ENCODE data around the gene ZNF280A. TPM values are rescaled to one million over a fixed set of nuclear protein-coding genes. Genes with fewer than 3 reads are reported as not detected.

The ZNF280A gene
- total RNA-seq, 1 experiment from 2014 or later: 0.22 TPM

- no peak for TF ChIP-seq HMGXB4 (CRISPR knock-in tag; IDR thresholded peaks at IDR 0.05)
- TF ChIP-seq KAT7 (CRISPR knock-in tag; IDR thresholded peaks at IDR 0.05; ENCODE audit: borderline replicate concordance): no peak
- no peak for TF ChIP-seq E2F5 (CRISPR knock-in tag; IDR thresholded peaks at IDR 0.05)
- TF ChIP-seq AFF4 (CRISPR knock-in tag; IDR thresholded peaks at IDR 0.05; ENCODE audit: borderline replicate concordance): no peak
- TF ChIP-seq ZNF396 (CRISPR knock-in tag; IDR thresholded peaks at IDR 0.05; ENCODE audit: borderline replicate concordance): no peak
- TF ChIP-seq PRRX2 (CRISPR knock-in tag; IDR thresholded peaks at IDR 0.05): no peak
These were observed 31.3 kb downstream of the ZNF280A start (continued) for GRCh38 chr22:22488736-22489135.

GRCh38 chr22:22487869-22488597 is 32.0 kb downstream of the ZNF280A start:
- no peak for DNase-seq (ENCODE audit: low spot score)
- H3K36me3 Mint-ChIP-seq: peaks cover 47% of the 10 kb centered on the region
- CTCF ChIA-PET: interaction anchor here (1.4 kb wide), 1 partner anchor 88 kb away, joined by 6 read pairs; no protein-coding TSS in a partner anchor
- H3K4me3 Mint-ChIP-seq: no peak overlapping the region
- H3K9me3 Mint-ChIP-seq: no peaks in the 10 kb centered on the region
- peaks cover 5% of the 10 kb centered on the region for H3K4me1 Mint-ChIP-seq
- H3K27me3 Mint-ChIP-seq (ENCODE audit: low read depth): peaks cover 39% of the 10 kb centered on the region
- no peak overlapping the region for H3K27ac Mint-ChIP-seq
- POLR2A ChIA-PET: no interaction called here
- ATAC-seq: no peak
- no peak for TF ChIP-seq CREM (CRISPR knock-in tag; IDR thresholded peaks at IDR 0.05)
- TF ChIP-seq, protein P1, sequence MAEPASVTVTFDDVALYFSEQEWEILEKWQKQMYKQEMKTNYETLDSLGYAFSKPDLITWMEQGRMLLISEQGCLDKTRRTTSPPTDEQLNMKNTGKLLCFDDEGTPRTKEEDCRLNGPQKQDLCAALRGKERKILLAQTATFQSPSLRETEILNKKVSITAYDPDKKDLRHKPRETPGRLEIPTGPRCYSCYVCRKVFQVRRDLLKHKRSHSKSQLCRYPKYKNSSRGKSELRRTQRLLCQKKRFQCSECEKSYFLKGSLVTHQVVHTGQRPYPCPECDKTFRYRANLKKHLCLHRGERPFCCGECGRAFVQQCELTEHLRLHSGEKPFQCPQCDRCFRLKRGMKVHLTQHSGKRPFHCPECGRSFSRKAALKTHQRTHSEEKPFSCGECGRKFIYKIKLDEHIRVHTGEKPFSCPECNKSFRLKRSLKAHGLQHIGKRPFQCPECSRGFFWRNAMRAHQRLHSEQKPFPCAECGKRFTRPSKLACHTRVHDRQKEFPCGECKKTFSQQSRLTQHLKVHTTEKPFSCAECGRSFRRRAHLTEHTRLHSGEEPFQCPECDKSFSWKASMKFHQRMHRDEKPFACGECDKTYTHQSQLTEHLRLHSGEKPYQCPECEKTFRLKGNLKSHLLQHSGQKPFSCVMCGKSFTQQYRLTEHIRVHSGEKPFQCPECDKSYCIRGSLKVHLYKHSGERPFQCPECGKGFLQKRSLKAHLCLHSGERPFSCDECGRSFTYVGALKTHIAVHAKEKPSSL (CRISPR knock-in tag; conservative IDR thresholded peaks at IDR 0.05): no peak
- no peak for TF ChIP-seq CBFB (CRISPR knock-in tag; IDR thresholded peaks at IDR 0.05; ENCODE audit: low read depth)
- no peak for TF ChIP-seq FOXP1 (CRISPR knock-in tag; IDR thresholded peaks at IDR 0.05; ENCODE audit: borderline replicate concordance)
- TF ChIP-seq, protein P2, sequence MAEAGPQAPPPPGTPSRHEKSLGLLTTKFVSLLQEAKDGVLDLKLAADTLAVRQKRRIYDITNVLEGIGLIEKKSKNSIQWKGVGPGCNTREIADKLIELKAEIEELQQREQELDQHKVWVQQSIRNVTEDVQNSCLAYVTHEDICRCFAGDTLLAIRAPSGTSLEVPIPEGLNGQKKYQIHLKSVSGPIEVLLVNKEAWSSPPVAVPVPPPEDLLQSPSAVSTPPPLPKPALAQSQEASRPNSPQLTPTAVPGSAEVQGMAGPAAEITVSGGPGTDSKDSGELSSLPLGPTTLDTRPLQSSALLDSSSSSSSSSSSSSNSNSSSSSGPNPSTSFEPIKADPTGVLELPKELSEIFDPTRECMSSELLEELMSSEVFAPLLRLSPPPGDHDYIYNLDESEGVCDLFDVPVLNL (CRISPR knock-in tag; IDR thresholded peaks at IDR 0.05; ENCODE audit: borderline replicate concordance, low read depth): no peak
- TF ChIP-seq SOX15 (CRISPR knock-in tag; IDR thresholded peaks at IDR 0.05): no peak
- no peak for TF ChIP-seq E2F1 (CRISPR knock-in tag; IDR thresholded peaks at IDR 0.05)
- TF ChIP-seq ZNF121 (CRISPR knock-in tag; IDR thresholded peaks at IDR 0.05): no peak
- TF ChIP-seq JAZF1 (CRISPR knock-in tag; IDR thresholded peaks at IDR 0.05): no peak
- TF ChIP-seq TP53 (CRISPR knock-in tag; IDR thresholded peaks at IDR 0.05): no peak
- no peak for TF ChIP-seq ELF4 (CRISPR knock-in tag; IDR thresholded peaks at IDR 0.05; ENCODE audit: low read depth)
- no peak for TF ChIP-seq STAT6 (CRISPR knock-in tag; conservative IDR thresholded peaks at IDR 0.05; ENCODE audit: low read depth)
- no peak for TF ChIP-seq ATF6 (CRISPR knock-in tag; IDR thresholded peaks at IDR 0.05)
